GM23248 (cell line): Measurements from ENCODE around the gene LAMB1.

ENCODE experiments used
- EZH2 ChIP-seq: fragments of 200-600 bp; sonication (generic); IDR thresholded peaks from 2 replicates; pipeline ENCODE4 v1.6.1; 2018; ENCODE audit warnings: antibody characterized with exemption, mild to moderate bottlenecking; ENCODE audit not compliant: insufficient read depth, poor library complexity, severe bottlenecking
- EZH2phosphoT487 ChIP-seq: fragments of 200-600 bp; sonication (generic); IDR thresholded peaks from 2 replicates; pipeline ENCODE4 v1.6.1; 2018; ENCODE audit warnings: antibody characterized with exemption, moderate library complexity, mild to moderate bottlenecking, low read depth; ENCODE audit not compliant: insufficient read depth

GRCh38 chr7:108038986-108039385 is 36.0 kb upstream of the LAMB1 start:
- TF ChIP-seq EZH2phosphoT487 (no peak), EZH2 (no peak)
